ENCODE measurements around the gene MT4.

The MT4 gene

DNA sequence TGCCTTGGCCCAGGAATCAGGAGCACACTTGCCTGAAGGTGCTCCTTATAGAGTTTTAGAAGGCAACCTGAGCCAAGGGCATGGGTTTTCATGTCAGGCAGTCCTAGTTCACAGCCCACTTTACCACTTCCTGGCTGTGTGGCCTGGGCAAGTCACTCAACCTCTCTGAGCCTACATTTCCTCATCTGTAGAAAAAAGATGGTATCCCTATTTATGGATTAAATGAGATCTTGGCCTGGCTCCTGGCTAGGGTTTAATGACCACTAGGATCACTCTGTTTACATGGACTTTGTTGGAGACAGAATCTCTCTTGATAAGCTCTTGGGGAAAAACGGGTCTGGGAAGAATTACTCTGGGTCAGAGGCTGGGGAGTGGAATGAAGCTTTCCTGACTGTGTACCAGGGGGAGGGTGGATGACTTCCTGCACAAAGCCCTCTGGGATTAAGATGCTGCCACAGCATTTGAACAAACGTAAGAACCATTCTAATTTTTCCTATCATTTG lies 45.8 kb downstream of the MT4 start:
- DNase-seq, result no peak
- no peak overlapping the region for H2AFZ ChIP-seq (ENCODE audit: low read length)
- H3K9me2 ChIP-seq (replicated peaks; ENCODE audit: insufficient read depth, low read length), result no peaks in the 10 kb centered on the region
- H4K20me1 ChIP-seq (ENCODE audit: insufficient read depth, low read length), result no peaks in the 10 kb centered on the region
- H3K27ac ChIP-seq (ENCODE audit: low read length), result no peak overlapping the region
- H3F3A ChIP-seq (ENCODE audit: insufficient read depth, low read length), result peaks cover 16% of the 10 kb centered on the region
- H3K9ac ChIP-seq (ENCODE audit: low read length), result no peak overlapping the region
- H3K9me3 ChIP-seq (replicated peaks; ENCODE audit: insufficient read depth, low read length), result no peaks in the 10 kb centered on the region
- TF ChIP-seq EZH2 (optimal IDR thresholded peaks at IDR 0.05; ENCODE audit: low read depth, low read length), result no peak
- TF ChIP-seq EZH2phosphoT487 (IDR thresholded peaks at IDR 0.05; ENCODE audit: low read length), result no peak
- TF ChIP-seq, protein P1, sequence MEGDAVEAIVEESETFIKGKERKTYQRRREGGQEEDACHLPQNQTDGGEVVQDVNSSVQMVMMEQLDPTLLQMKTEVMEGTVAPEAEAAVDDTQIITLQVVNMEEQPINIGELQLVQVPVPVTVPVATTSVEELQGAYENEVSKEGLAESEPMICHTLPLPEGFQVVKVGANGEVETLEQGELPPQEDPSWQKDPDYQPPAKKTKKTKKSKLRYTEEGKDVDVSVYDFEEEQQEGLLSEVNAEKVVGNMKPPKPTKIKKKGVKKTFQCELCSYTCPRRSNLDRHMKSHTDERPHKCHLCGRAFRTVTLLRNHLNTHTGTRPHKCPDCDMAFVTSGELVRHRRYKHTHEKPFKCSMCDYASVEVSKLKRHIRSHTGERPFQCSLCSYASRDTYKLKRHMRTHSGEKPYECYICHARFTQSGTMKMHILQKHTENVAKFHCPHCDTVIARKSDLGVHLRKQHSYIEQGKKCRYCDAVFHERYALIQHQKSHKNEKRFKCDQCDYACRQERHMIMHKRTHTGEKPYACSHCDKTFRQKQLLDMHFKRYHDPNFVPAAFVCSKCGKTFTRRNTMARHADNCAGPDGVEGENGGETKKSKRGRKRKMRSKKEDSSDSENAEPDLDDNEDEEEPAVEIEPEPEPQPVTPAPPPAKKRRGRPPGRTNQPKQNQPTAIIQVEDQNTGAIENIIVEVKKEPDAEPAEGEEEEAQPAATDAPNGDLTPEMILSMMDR (IDR thresholded peaks at IDR 0.05; ENCODE audit: low read length), result no peak
- H3K27me3 ChIP-seq (replicated peaks; ENCODE audit: insufficient read depth, low read length), result peaks cover 16% of the 10 kb centered on the region
- H3K4me3 ChIP-seq (ENCODE audit: low read length), result no peak overlapping the region
- no peaks in the 10 kb centered on the region for H3K79me2 ChIP-seq (ENCODE audit: low read length)
- no peak overlapping the region for H3K4me2 ChIP-seq (ENCODE audit: low read depth, low read length)
- no peaks in the 10 kb centered on the region for H3K36me3 ChIP-seq (replicated peaks; ENCODE audit: insufficient read depth, low read length)
- peaks cover 19% of the 10 kb centered on the region for H3K4me1 ChIP-seq (ENCODE audit: low read length)

DNA sequence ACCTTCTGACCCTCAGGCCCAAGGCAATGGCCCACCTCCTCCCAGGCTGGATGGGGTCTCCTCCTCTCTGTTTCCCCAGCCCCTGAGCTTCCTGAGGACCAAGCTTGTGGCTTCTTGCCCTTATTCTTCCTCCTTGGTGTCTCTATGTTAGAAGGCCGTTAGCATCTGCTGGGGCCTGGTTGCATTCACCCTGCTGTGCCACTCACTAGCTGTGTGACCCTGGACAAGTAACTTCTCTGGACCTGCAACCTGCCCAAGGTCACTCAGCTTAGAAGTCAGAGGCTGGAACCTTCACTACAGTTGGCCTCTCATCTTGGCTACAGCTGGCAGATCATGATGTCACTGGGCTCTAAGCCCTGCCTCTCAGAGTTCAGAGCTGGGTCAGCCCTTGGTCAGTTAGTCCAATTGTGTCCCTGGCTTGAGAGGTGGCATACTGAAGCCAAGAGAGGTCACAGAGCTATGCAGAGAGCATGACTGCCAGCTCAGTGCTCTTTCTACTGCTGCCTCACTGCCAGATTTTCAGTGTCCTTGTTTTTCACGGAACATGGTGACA lies 46.5 kb downstream of the MT4 start:
- Histone ChIP-seq H3K36me3 (replicated peaks; ENCODE audit: insufficient read depth, low read length) (no peaks in the 10 kb centered on the region), H2AFZ (ENCODE audit: low read length) (no peak overlapping the region), H4K20me1 (ENCODE audit: insufficient read depth, low read length) (no peaks in the 10 kb centered on the region), H3K4me2 (ENCODE audit: low read depth, low read length) (no peak overlapping the region), H3K79me2 (ENCODE audit: low read length) (no peaks in the 10 kb centered on the region), H3K27me3 (replicated peaks; ENCODE audit: insufficient read depth, low read length) (peaks cover 17% of the 10 kb centered on the region), H3K4me3 (ENCODE audit: low read length) (no peak overlapping the region), H3K27ac (ENCODE audit: low read length) (no peak overlapping the region), H3K9ac (ENCODE audit: low read length) (no peak overlapping the region), H3K9me3 (replicated peaks; ENCODE audit: insufficient read depth, low read length) (no peaks in the 10 kb centered on the region), H3K9me2 (replicated peaks; ENCODE audit: insufficient read depth, low read length) (no peaks in the 10 kb centered on the region), H3F3A (ENCODE audit: insufficient read depth, low read length) (peaks cover 16% of the 10 kb centered on the region), H3K4me1 (ENCODE audit: low read length) (peaks cover 19% of the 10 kb centered on the region)
- TF ChIP-seq, protein P1 (IDR thresholded peaks at IDR 0.05; ENCODE audit: low read length), result no peak
- TF ChIP-seq EZH2phosphoT487 (IDR thresholded peaks at IDR 0.05; ENCODE audit: low read length), result no peak
- no peak for TF ChIP-seq EZH2 (optimal IDR thresholded peaks at IDR 0.05; ENCODE audit: low read depth, low read length)
- no peak for DNase-seq

DNA sequence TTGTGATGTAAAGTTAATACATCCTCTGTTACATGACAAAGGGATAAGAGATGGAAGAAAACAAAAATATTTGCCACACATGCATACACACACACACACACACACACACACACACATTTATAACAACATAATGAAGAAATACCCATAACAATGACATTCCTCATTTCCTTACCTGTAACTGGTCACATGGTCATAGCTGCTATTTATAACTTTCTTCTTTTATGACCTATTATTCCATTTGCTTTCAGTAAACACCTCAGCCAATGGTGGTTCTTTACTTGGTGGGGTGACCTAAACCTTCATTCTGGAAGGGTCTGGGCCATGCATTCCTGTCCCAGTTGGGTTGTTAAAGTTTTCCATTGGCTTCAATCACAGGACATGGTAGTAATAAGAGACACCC lies 48.8 kb downstream of the MT4 start:
- no peaks in the 10 kb centered on the region for H4K20me1 ChIP-seq (ENCODE audit: insufficient read depth, low read length)
- TF ChIP-seq, protein P1 (IDR thresholded peaks at IDR 0.05; ENCODE audit: low read length), result no peak
- TF ChIP-seq EZH2phosphoT487 (IDR thresholded peaks at IDR 0.05; ENCODE audit: low read length) (no peak), EZH2 (optimal IDR thresholded peaks at IDR 0.05; ENCODE audit: low read depth, low read length) (no peak)
- no peaks in the 10 kb centered on the region for H3K36me3 ChIP-seq (replicated peaks; ENCODE audit: insufficient read depth, low read length)
- H3K4me3 ChIP-seq (ENCODE audit: low read length), result no peak overlapping the region
- peaks cover 13% of the 10 kb centered on the region for H3F3A ChIP-seq (ENCODE audit: insufficient read depth, low read length)
- H3K9ac ChIP-seq (ENCODE audit: low read length), result no peak overlapping the region
- no peak overlapping the region for H2AFZ ChIP-seq (ENCODE audit: low read length)
- H3K27ac ChIP-seq (ENCODE audit: low read length), result no peak overlapping the region
- no peaks in the 10 kb centered on the region for H3K79me2 ChIP-seq (ENCODE audit: low read length)
- H3K4me2 ChIP-seq (ENCODE audit: low read depth, low read length), result no peak overlapping the region
- DNase-seq, result no peak
- no peaks in the 10 kb centered on the region for H3K9me2 ChIP-seq (replicated peaks; ENCODE audit: insufficient read depth, low read length)
- no peaks in the 10 kb centered on the region for H3K9me3 ChIP-seq (replicated peaks; ENCODE audit: insufficient read depth, low read length)
- peaks cover 19% of the 10 kb centered on the region for H3K4me1 ChIP-seq (ENCODE audit: low read length)
- H3K27me3 ChIP-seq (replicated peaks; ENCODE audit: insufficient read depth, low read length), result peaks cover 40% of the 10 kb centered on the region

Measured in MM.1S (cell line).